NK-92 treated with Interleukin-12 subunit alpha and Interleukin-12 subunit beta, amount 100 ng/mL, for 24 hours (cell line): Measurements from ENCODE around the gene FAM187B.

Experiments
- DNase-seq: peaks from one replicate; lab custom pipeline; 2025; lab: John Stamatoyannopoulos, UW

Gene FAM187B

GRCh38 chr19:35228177-35228930, at the start of gene FAM187B:
Gene FAM187B (minus strand): TSS chr19:35228739. CDS start chr19:35228680, 59 bp downstream.
- DNase-seq = no peak

GRCh38 chr19:35276706-35277281, 48.3 kb upstream of the FAM187B start:
- DNase-seq = no peak

- DNase-seq = no peak
Measured at GRCh38 chr19:35274323-35274722, 45.8 kb upstream of the FAM187B start.

- DNase-seq = no peak
Measured at GRCh38 chr19:35273686-35274259, 45.2 kb upstream of the FAM187B start.

GRCh38 chr19:35272954-35273649, 44.6 kb upstream of the FAM187B start:
- no peak for DNase-seq

- DNase-seq = no peak
Measured at GRCh38 chr19:35272122-35272719, 43.7 kb upstream of the FAM187B start.

GRCh38 chr19:35271546-35271945, 43.0 kb upstream of the FAM187B start:
- DNase-seq = no peak

GRCh38 chr19:35270381-35270811, 41.9 kb upstream of the FAM187B start:
- no peak for DNase-seq

- peak; percentile 81 for DNase-seq
Measured at GRCh38 chr19:35269438-35270117, 41.0 kb upstream of the FAM187B start.

- peak; percentile 53 for DNase-seq
Measured at GRCh38 chr19:35268536-35269437, 40.2 kb upstream of the FAM187B start, which contains the start of gene USF2. Gene USF2 (plus strand): TSS chr19:35268962. CDS start chr19:35269102, 140 bp downstream.

GRCh38 chr19:35267818-35268535, 39.4 kb upstream of the FAM187B start:
- peak; percentile 60 for DNase-seq

- DNase-seq = no peak
Measured at GRCh38 chr19:35267353-35267817, 38.8 kb upstream of the FAM187B start.

GRCh38 chr19:35266520-35267352, 38.2 kb upstream of the FAM187B start:
- DNase-seq = no peak

- DNase-seq = no peak
Measured at GRCh38 chr19:35265900-35266519, 37.5 kb upstream of the FAM187B start.

- DNase-seq = no peak
Measured at GRCh38 chr19:35265126-35265899, 36.8 kb upstream of the FAM187B start.

GRCh38 chr19:35264268-35265125, 36.0 kb upstream of the FAM187B start:
- no peak for DNase-seq
